ENCODE data around the gene MEA1. TPM values are rescaled to one million over a fixed set of nuclear protein-coding genes. Genes with fewer than 3 reads are reported as not detected.
A peak's percentile ranks its signal among the peaks of the same experiment; 100 is the strongest.

MEA1 gene
- total and polyA plus RNA-seq, 12 donors = 22.9 to 74.3 (median 28.9) TPM

- intact Hi-C loops (cut with DNase I) = no loop called here
- no peak for TF ChIP-seq CTCF (IDR thresholded peaks at IDR 0.05)
- H3K27ac ChIP-seq = peak overlapping the region in 6 of 10 donors; percentile 89 to 97 (median 93)
Observed at GRCh38 chr6:43060755-43061633, 47.2 kb upstream of the MEA1 start.

GRCh38 chr6:43060034-43060754 is 46.4 kb upstream of the MEA1 start:
- Histone ChIP-seq H3K27ac (peak overlapping the region; percentile 72 to 97 (median 89)), H3K9me3 (no peaks in the 10 kb centered on the region), H3K36me3 (peaks cover 0 to 69% (median 17%) of the 10 kb centered on the region in 9 donors), H3K4me1 (peaks cover 8 to 33% (median 25%) of the 10 kb centered on the region in 9 donors), H3K27me3 (no peaks in the 10 kb centered on the region), H3K4me3 (peak overlapping the region; percentile 73 to 96 (median 85))
- no peak for TF ChIP-seq CTCF (IDR thresholded peaks at IDR 0.05)
- intact Hi-C loops (cut with DNase I) = no loop called here
- ATAC-seq (peak in 7 of 8 donors; percentile 4 to 31 (median 10)), DNase-seq (peak in 1 of 2 donors; percentile 17)
- 6 to 7% methylated on average over 15 of the region's 15 CpGs for WGBS, 2 donors

More at GRCh38 chr6:43060755-43061633, 47.2 kb upstream of the MEA1 start:
- ATAC-seq (no peak), DNase-seq (no peak)
- Histone ChIP-seq H3K36me3 (peaks cover 0 to 69% (median 9%) of the 10 kb centered on the region in 9 donors), H3K27me3 (no peaks in the 10 kb centered on the region), H3K4me1 (peaks cover 8 to 33% (median 25%) of the 10 kb centered on the region in 9 donors), H3K4me3 (peak overlapping the region in 8 of 10 donors; percentile 78 to 96 (median 85)), H3K9me3 (no peaks in the 10 kb centered on the region)
- 85 to 88% methylated on average over 12 of the region's 12 CpGs for WGBS, 2 donors

- Histone ChIP-seq H3K36me3 (peaks cover 0 to 67% (median 17%) of the 10 kb centered on the region in 9 donors), H3K4me3 (peak within 1 kb of the TSS; percentile 73 to 96 (median 85)), H3K9me3 (no peaks in the 10 kb centered on the region), H3K27ac (peak within 1 kb of the TSS; percentile 72 to 97 (median 89)), H3K4me1 (peaks cover 8 to 33% (median 30%) of the 10 kb centered on the region in 9 donors), H3K27me3 (no peaks in the 10 kb centered on the region)
- no peak for TF ChIP-seq CTCF (IDR thresholded peaks at IDR 0.05)
- DNase-seq (peak; percentile 96 to 99), ATAC-seq (peak; percentile 95 to 99 (median 98))
- 0% methylated on average over 64 of the region's 64 CpGs for WGBS, 2 donors
- intact Hi-C loops (cut with DNase I) = loop anchor here in 6 of 10 donors (1.0 to 10.0 kb wide), 8 partner anchors 37 to 155 kb away; partner anchors contain the start of genes CNPY3 (in 2 of the 6), KLHDC3 (in 2 of the 6), MEA1 (in 2 of the 6) and PEX6 (in 1 of the 6)
Observed at GRCh38 chr6:43059168-43060033, 45.7 kb upstream of the MEA1 start, which contains the start of the genes KLC4 and MRPL2. KLC4 (plus strand) TSS chr6:43059631; CDS start chr6:43061336, 1,705 bp downstream. MRPL2 (minus strand) TSS chr6:43059434; CDS start chr6:43059381, 53 bp downstream.

Measured in heart right ventricle (tissue), 16 donors.